GM19397 (cell line): ENCODE data around the gene HS6ST3.
"Not testable (repeated sequence)": the region's sequence is repeated elsewhere in the genome, so short reads cannot be mapped to it uniquely, and the experiment has no call there.

ENCODE experiments used
- ATAC-seq: cut with Tn5 transposase; IDR thresholded peaks from one replicate; pipeline ENCODE4 v1.9.1; 2021; ENCODE audit warnings: mild to moderate bottlenecking, moderate library complexity; ENCODE audit not compliant: unreplicated experiment

Gene HS6ST3

GRCh38 chr13:96524398-96525020, 434.6 kb downstream of the HS6ST3 start:
- not testable (repeated sequence) for ATAC-seq

- ATAC-seq, result no peak
Observed at GRCh38 chr13:96525715-96526114, 435.8 kb downstream of the HS6ST3 start.

- no peak for ATAC-seq
Observed at GRCh38 chr13:96527497-96527896, 437.6 kb downstream of the HS6ST3 start.

- no peak for ATAC-seq
Observed at GRCh38 chr13:96532804-96533203, 442.9 kb downstream of the HS6ST3 start.

GRCh38 chr13:96533408-96533807, 443.5 kb downstream of the HS6ST3 start:
- no peak for ATAC-seq

GRCh38 chr13:96539791-96540190, 449.9 kb downstream of the HS6ST3 start:
- no peak for ATAC-seq

GRCh38 chr13:96540670-96541069, 450.8 kb downstream of the HS6ST3 start:
- ATAC-seq, result no peak

- ATAC-seq, result no peak
Observed at GRCh38 chr13:96542986-96543385, 453.1 kb downstream of the HS6ST3 start.

GRCh38 chr13:96544957-96545356, 455.1 kb downstream of the HS6ST3 start:
- no peak for ATAC-seq

GRCh38 chr13:96546463-96546862, 456.6 kb downstream of the HS6ST3 start:
- no peak for ATAC-seq

- ATAC-seq, result no peak
Observed at GRCh38 chr13:96551546-96551945, 461.6 kb downstream of the HS6ST3 start.

- no peak for ATAC-seq
Observed at GRCh38 chr13:96552559-96552958, 462.7 kb downstream of the HS6ST3 start.

- no peak for ATAC-seq
Observed at GRCh38 chr13:96553796-96554195, 463.9 kb downstream of the HS6ST3 start.

GRCh38 chr13:96573563-96573962, 483.7 kb downstream of the HS6ST3 start:
- no peak for ATAC-seq

GRCh38 chr13:96575423-96576320, 485.8 kb downstream of the HS6ST3 start:
- no peak for ATAC-seq

- ATAC-seq, result no peak
Observed at GRCh38 chr13:96581741-96582140, 491.8 kb downstream of the HS6ST3 start.

- ATAC-seq, result no peak
Observed at GRCh38 chr13:96615252-96615651, 525.3 kb downstream of the HS6ST3 start.

- no peak for ATAC-seq
Observed at GRCh38 chr13:96617528-96617927, 527.6 kb downstream of the HS6ST3 start.

GRCh38 chr13:96621634-96622183, 531.8 kb downstream of the HS6ST3 start:
- no peak for ATAC-seq

GRCh38 chr13:96629331-96629730, 539.4 kb downstream of the HS6ST3 start:
- ATAC-seq, result no peak

GRCh38 chr13:96632536-96633320, 542.8 kb downstream of the HS6ST3 start:
- ATAC-seq, result no peak
